ENCODE results near the gene ARAP2.

- TF ChIP-seq CTCF (IDR thresholded peaks at IDR 0.05; ENCODE audit: low read depth, low read length, poor library complexity, severe bottlenecking) (no peak), EZH2phosphoT487 (IDR thresholded peaks at IDR 0.05; ENCODE audit: borderline replicate concordance, low read length) (no peak)
Observed at GRCh38 chr4:36269101-36269500, 24.8 kb upstream of the ARAP2 start.
